H1 (cell line): ENCODE data around the gene GALNTL6. TPM values are rescaled to one million over a fixed set of nuclear protein-coding genes. Genes with fewer than 3 reads are reported as not detected.

Experiments
- CTCF ChIA-PET: fragments of 300-600 bp; sonication (Branson Sonifier 250); formaldehyde crosslinking; loops from one replicate; lab custom pipeline; 2021; ENCODE audit not compliant: partially characterized antibody; lab: Charles Lee
- POLR2A ChIA-PET: fragments of 300-600 bp; sonication (Branson Sonifier 250); formaldehyde crosslinking; loops from one replicate; lab custom pipeline; 2021; ENCODE audit warnings: inconsistent platforms; ENCODE audit not compliant: partially characterized antibody; lab: Charles Lee
- DNase-seq, 2 experiments: peaks; one replicate each; pipeline versions ENCODE4 v3.0.0 to v3.0.0-alpha.2; 2010 to 2022; ENCODE audit warnings: low spot score in 2 of 2, low read depth in 1 of 2, mixed read lengths in 1 of 2
- FAIRE-seq: peaks from 2 replicates; lab custom pipeline; 2011; peaks lifted over from hg19 to GRCh38; lab: Jason Lieb, UNC
- H2AFZ ChIP-seq: 2 replicates; pipeline ENCODE4 v1.8.1; 2012; ENCODE audit warnings: low read length, inconsistent platforms
- H2AK5ac ChIP-seq: 2 replicates; pipeline ENCODE4 v1.6.1; 2013; ENCODE audit warnings: low read depth, low read length
- H2BK120ac ChIP-seq: replicated peaks from 2 replicates; pipeline ENCODE3; 2013; ENCODE audit warnings: low read depth, low read length, inconsistent platforms
- H2BK12ac ChIP-seq: 2 replicates; pipeline ENCODE4 v1.6.1; 2013; ENCODE audit warnings: low read depth, low read length
- H2BK15ac ChIP-seq: 2 replicates; pipeline ENCODE4 v1.6.1; 2013; ENCODE audit warnings: low read length
- H2BK20ac ChIP-seq: 2 replicates; pipeline ENCODE4 v1.6.1; 2013; ENCODE audit warnings: low read length
- H2BK5ac ChIP-seq: 2 replicates; pipeline ENCODE4 v1.6.1; 2013; ENCODE audit warnings: low read depth, low read length
- H3K14ac ChIP-seq: 2 replicates; pipeline ENCODE4 v1.6.1; 2013; ENCODE audit warnings: inconsistent platforms; ENCODE audit not compliant: insufficient read length
- H3K18ac ChIP-seq: 2 replicates; pipeline ENCODE4 v1.6.1; 2013; ENCODE audit warnings: low read length; ENCODE audit errors: extremely low read depth
- H3K23ac ChIP-seq: 2 replicates; pipeline ENCODE4 v1.6.1; 2013; ENCODE audit warnings: inconsistent platforms; ENCODE audit not compliant: insufficient read length
- H3K23me2 ChIP-seq: 2 replicates; pipeline ENCODE4 v1.6.1; 2013; ENCODE audit warnings: low read depth, low read length
- H3K27ac ChIP-seq: 2 replicates; pipeline ENCODE4 v1.6.1; 2011; ENCODE audit warnings: low read depth, low read length, inconsistent platforms
- H3K27me3 ChIP-seq, 4 experiments: replicated peaks in 1 of 4; 1 replicate in 1 of 4; 2 replicates in 3 of 4; pipeline versions ENCODE4 v1.6.1 to v1.8.1; 2011 to 2013; ENCODE audit warnings: low read length in 3 of 4, mild to moderate bottlenecking in 3 of 4, inconsistent platforms in 2 of 4, mixed read lengths in 2 of 4, moderate library complexity in 1 of 4; ENCODE audit not compliant: control insufficient read depth in 3 of 4, insufficient read depth in 3 of 4; ENCODE audit errors: extremely low read depth in 1 of 4
- H3K36me3 ChIP-seq, 4 experiments: 2 replicates each; pipeline versions ENCODE4 v1.6.1 to v1.8.1; 2011 to 2013; ENCODE audit warnings: mild to moderate bottlenecking in 4 of 4, low read length in 3 of 4, moderate library complexity in 2 of 4, control low read depth in 1 of 4, inconsistent platforms in 1 of 4; ENCODE audit not compliant: insufficient read depth in 4 of 4, control insufficient read depth in 2 of 4
- H3K4ac ChIP-seq: replicated peaks from 2 replicates; pipeline ENCODE3; 2013; ENCODE audit warnings: low read length, low read depth, mixed read lengths, inconsistent platforms; ENCODE audit not compliant: insufficient read length
- H3K4me1 ChIP-seq, 4 experiments: replicated peaks in 1 of 4; 1 replicate in 1 of 4; 2 replicates in 3 of 4; pipeline versions ENCODE4 v1.6.1 to v1.8.1; 2011 to 2013; ENCODE audit warnings: low read length in 3 of 4, inconsistent platforms in 2 of 4, mixed read lengths in 1 of 4; ENCODE audit not compliant: insufficient read depth in 4 of 4, control insufficient read depth in 3 of 4
- H3K4me2 ChIP-seq, 2 experiments: 2 replicates each; pipeline versions ENCODE4 v1.6.1 to v1.8.1; 2011 to 2013; ENCODE audit warnings: low read depth in 2 of 2, low read length in 2 of 2, control low read depth in 1 of 2, inconsistent platforms in 1 of 2, mild to moderate bottlenecking in 1 of 2; ENCODE audit not compliant: insufficient read depth in 1 of 2
- H3K4me3 ChIP-seq, 4 experiments: fragments of 200-600, 300-600 bp in 1 of 4; sonication (generic), shearing (Covaris generic), sonication (Bioruptor Twin) in 1 of 4; 2 replicates each; pipeline versions ENCODE4 v1.5.1 to v1.8.1; 2011 to 2016; ENCODE audit warnings: low read length in 4 of 4, low read depth in 3 of 4, control low read depth in 2 of 4, inconsistent platforms in 2 of 4, mild to moderate bottlenecking in 2 of 4, mixed read lengths in 1 of 4, moderate library complexity in 1 of 4; ENCODE audit not compliant: insufficient read depth in 2 of 4; ENCODE audit errors: extremely low read depth in 1 of 4
- H3K56ac ChIP-seq: replicated peaks from 2 replicates; pipeline ENCODE3; 2013; ENCODE audit warnings: low read depth, mild to moderate bottlenecking, mixed read lengths, low read length, inconsistent platforms; ENCODE audit not compliant: insufficient read length
- H3K79me1 ChIP-seq: 2 replicates; pipeline ENCODE4 v1.6.1; 2013; ENCODE audit warnings: low read depth, low read length, control low read depth
- H3K79me2 ChIP-seq, 2 experiments: 2 replicates each; pipeline versions ENCODE4 v1.6.1 to v1.8.1; 2012 to 2013; ENCODE audit warnings: low read length in 2 of 2, mild to moderate bottlenecking in 2 of 2, inconsistent platforms in 1 of 2; ENCODE audit not compliant: insufficient read depth in 2 of 2, control insufficient read depth in 1 of 2
- H3K9ac ChIP-seq, 4 experiments: replicated peaks in 1 of 4; 1 replicate in 1 of 4; 2 replicates in 3 of 4; pipeline versions ENCODE4 v1.6.1 to v1.8.1; 2011 to 2013; ENCODE audit warnings: low read depth in 3 of 4, low read length in 3 of 4, control low read depth in 2 of 4, mild to moderate bottlenecking in 2 of 4, moderate library complexity in 2 of 4, inconsistent platforms in 1 of 4; ENCODE audit errors: extremely low read depth in 1 of 4
- H3K9me3 ChIP-seq, 2 experiments: 2 replicates each; pipeline versions ENCODE4 v1.6.1 to v1.8.1; 2012 to 2013; ENCODE audit warnings: mild to moderate bottlenecking in 2 of 2, moderate library complexity in 2 of 2, control low read depth in 1 of 2, inconsistent platforms in 1 of 2, low read depth in 1 of 2, low read length in 1 of 2, mixed read lengths in 1 of 2; ENCODE audit not compliant: insufficient read depth in 2 of 2
- H4K20me1 ChIP-seq, 2 experiments: replicated peaks in 1 of 2; 2 replicates each; pipeline versions ENCODE3 to v1.8.1; 2011 to 2013; ENCODE audit warnings: inconsistent platforms in 2 of 2, low read length in 2 of 2, mild to moderate bottlenecking in 1 of 2; ENCODE audit not compliant: insufficient read depth in 2 of 2, control insufficient read depth in 1 of 2
- H4K5ac ChIP-seq: 2 replicates; pipeline ENCODE4 v1.6.1; 2013; ENCODE audit warnings: low read length, low read depth, mixed read lengths, inconsistent platforms; ENCODE audit not compliant: insufficient read length
- H4K8ac ChIP-seq: 2 replicates; pipeline ENCODE4 v1.8.0; 2013; ENCODE audit warnings: mild to moderate bottlenecking, moderate library complexity, low read length, inconsistent platforms; ENCODE audit not compliant: insufficient read depth; ENCODE audit errors: extremely low read depth
- H4K91ac ChIP-seq: replicated peaks from 2 replicates; pipeline ENCODE3; 2013; ENCODE audit warnings: low read length, mixed read lengths, inconsistent platforms; ENCODE audit not compliant: insufficient read length
- CTBP2 ChIP-seq: IDR thresholded peaks from 2 replicates; pipeline ENCODE4 v1.7.0; 2011; ENCODE audit warnings: borderline replicate concordance, mild to moderate bottlenecking, moderate library complexity, mixed read lengths, low read length; ENCODE audit not compliant: insufficient read depth, insufficient read length
- E2F6 ChIP-seq: IDR thresholded peaks from 2 replicates; pipeline ENCODE4 v1.6.1; 2012; ENCODE audit warnings: inconsistent platforms
- EGR1 ChIP-seq: IDR thresholded peaks from 2 replicates; pipeline ENCODE4 v1.6.1; 2011; ENCODE audit warnings: low read depth, low read length, borderline replicate concordance
- JUND ChIP-seq: IDR thresholded peaks from 2 replicates; pipeline ENCODE4 v1.6.1; 2011; ENCODE audit warnings: mild to moderate bottlenecking, improper control_type of control experiment, low read length
- MAX ChIP-seq: IDR thresholded peaks from 2 replicates; pipeline ENCODE4 v1.6.1; 2012; ENCODE audit warnings: inconsistent platforms
- POLR2AphosphoS5 ChIP-seq: IDR thresholded peaks from 2 replicates; pipeline ENCODE4 v1.6.1; 2011; ENCODE audit warnings: low read depth, low read length
- SAP30 ChIP-seq: fragments of 300-600 bp; sonication (generic); IDR thresholded peaks from 2 replicates; pipeline ENCODE4 v1.7.1; 2012; ENCODE audit warnings: low read length, moderate library complexity, mild to moderate bottlenecking, inconsistent platforms; ENCODE audit not compliant: insufficient read depth, insufficient replicate concordance
- SIN3A ChIP-seq, 2 experiments: IDR thresholded peaks in 1 of 2; conservative IDR thresholded peaks in 1 of 2; 2 replicates each; pipeline ENCODE4 v1.6.1; 2011 to 2012; ENCODE audit warnings: low read length in 2 of 2, improper control_type of control experiment in 1 of 2, low read depth in 1 of 2, mild to moderate bottlenecking in 1 of 2
- SRF ChIP-seq: IDR thresholded peaks from 2 replicates; pipeline ENCODE4 v1.6.1; 2011; ENCODE audit warnings: mild to moderate bottlenecking, low read depth, low read length, moderate library complexity
- TEAD4 ChIP-seq: IDR thresholded peaks from 2 replicates; pipeline ENCODE4 v1.6.1; 2012; ENCODE audit warnings: low read depth, low read length, inconsistent platforms, mixed read lengths
- USF2 ChIP-seq: IDR thresholded peaks from 2 replicates; pipeline ENCODE4 v1.6.1; 2011; ENCODE audit warnings: low read length, improper control_type of control experiment
- ZNF274 ChIP-seq: IDR thresholded peaks from 2 replicates; pipeline ENCODE4 v1.7.0; 2012; ENCODE audit warnings: low read length, borderline replicate concordance; ENCODE audit errors: extremely low read depth
- polyA plus RNA-seq, 7 experiments: library from polyadenylated mRNA; depleted of rRNA in 3 of 7; stranded (reverse) in 5 of 7; unstranded in 2 of 7; fragments of >200 nt in 5 of 7; fragments of 200-250 nt in 2 of 7; gene quantifications; 1 replicate in 5 of 7; 2 replicates in 1 of 7; 4 replicates in 1 of 7; pipeline versions ENCODE4 v1.2.1 to v1.2.3, GENCODE V29; 2011 to 2013; ENCODE audit warnings: missing spikeins in 2 of 7, mixed read lengths in 2 of 7
- total RNA-seq: library from RNA; stranded (reverse); fragmentation: NEBNext Ultra II Directional; extraction: Animal tissue kit (Norgen Biotek cat#: 25700); gene quantifications from 2 replicates; pipeline ENCODE4 v1.2.1, GENCODE V29; 2021

The GALNTL6 gene
- total and polyA plus RNA-seq, 2 of the 8 experiments (the other 6 are each of a cell fraction or from before 2014, with no cell fraction given), result 0.03 to 0.32 TPM

GRCh38 chr4:172653676-172654075 is 840.5 kb downstream of the GALNTL6 start:
- ChIA-PET CTCF (interaction anchor here (1.4 kb wide), 1 partner anchor 15 kb away, joined by 5 read pairs; no protein-coding TSS in a partner anchor), POLR2A (no interaction called here)
- no peak overlapping the region for H3K23ac ChIP-seq
- H3K36me3 ChIP-seq, result no peaks in the 10 kb centered on the region
- no peak overlapping the region for H2BK20ac ChIP-seq
- H3K9ac ChIP-seq, result no peak overlapping the region
- H2BK5ac ChIP-seq, result no peak overlapping the region
- no peaks in the 10 kb centered on the region for H3K23me2 ChIP-seq
- no peak overlapping the region for H2BK120ac ChIP-seq
- no peak overlapping the region for H3K14ac ChIP-seq
- H3K18ac ChIP-seq, result no peak overlapping the region
- H3K27me3 ChIP-seq, result no peaks in the 10 kb centered on the region
- H4K5ac ChIP-seq, result no peak overlapping the region
- no peak overlapping the region for H3K27ac ChIP-seq
- H2BK15ac ChIP-seq, result no peak overlapping the region
- H4K20me1 ChIP-seq, result no peaks in the 10 kb centered on the region
- no peak for DNase-seq
- H4K91ac ChIP-seq, result no peak overlapping the region
- H3K4me3 ChIP-seq, result no peak overlapping the region
- H3K79me1 ChIP-seq, result no peaks in the 10 kb centered on the region
- H2AK5ac ChIP-seq, result no peak overlapping the region
- H4K8ac ChIP-seq, result no peak overlapping the region
- no peak overlapping the region for H3K4me2 ChIP-seq
- no peaks in the 10 kb centered on the region for H3K79me2 ChIP-seq
- no peaks in the 10 kb centered on the region for H3K9me3 ChIP-seq
- FAIRE-seq, result no peak
- H3K4ac ChIP-seq, result no peak overlapping the region
- H3K56ac ChIP-seq, result no peak overlapping the region
- no peaks in the 10 kb centered on the region; a peak in 1 of 7 replicates for H3K4me1 ChIP-seq
- no peak overlapping the region for H2AFZ ChIP-seq
- H2BK12ac ChIP-seq, result no peak overlapping the region
- TF ChIP-seq CTBP2 (no peak), SAP30 (no peak), JUND (no peak), TEAD4 (no peak), E2F6 (no peak), SIN3A (conservative IDR thresholded peaks at IDR 0.05 in 1 of 2, IDR thresholded peaks at IDR 0.05 in 1 of 2; ENCODE audit: low read depth in 1 of 2, low read length in 2 of 2) (no peak), USF2 (no peak), MAX (no peak), SRF (no peak), POLR2AphosphoS5 (no peak), EGR1 (no peak), ZNF274 (no peak)
